GM12878 (cell line): Measurements from ENCODE around the gene MRTFA. TPM values are rescaled to one million over a fixed set of nuclear protein-coding genes. Genes with fewer than 3 reads are reported as not detected.

Experiments
- ATAC-seq: fragments of 200-7000 bp; cut with Tn5 transposase; 3 replicates; pipeline ENCODE4 v1.9.1; 2020; ENCODE audit warnings: mild to moderate bottlenecking, moderate library complexity
- BruUV-seq: library from RNA; stranded (reverse); fragments of 400-500 nt; replicated peaks from 2 replicates; lab custom pipeline; 2021; lab: Mats Ljungman, UMichigan
- CTCF ChIA-PET: fragments of 300-600 bp; sonication (Branson Sonifier 250); formaldehyde crosslinking; extraction: SDS; loops from one replicate; lab custom pipeline; 2021; ENCODE audit warnings: inconsistent platforms; lab: Yijun Ruan, JAX
- POLR2A ChIA-PET: fragments of 350-600 bp; formaldehyde crosslinking; extraction: SDS; loops from one replicate; lab custom pipeline; 2021; ENCODE audit warnings: inconsistent platforms; lab: Charles Lee
- RAD21 ChIA-PET: fragments of 300-600 bp; sonication (Branson Sonifier 250); formaldehyde crosslinking; loops from one replicate; lab custom pipeline; 2023; ENCODE audit warnings: antibody characterized with exemption; ENCODE audit not compliant: unreplicated experiment; lab: Charles Lee
- SMC1A ChIA-PET: fragments of 300-600 bp; sonication (Branson Sonifier 250); formaldehyde crosslinking; loops from one replicate; lab custom pipeline; 2023; ENCODE audit not compliant: unreplicated experiment, uncharacterized antibody; lab: Charles Lee
- DNase-seq: peaks from one replicate; pipeline ENCODE4 v3.0.0-alpha.2; 2011; ENCODE audit warnings: low read depth, low spot score
- FAIRE-seq: peaks from 3 replicates; lab custom pipeline; 2011; peaks lifted over from hg19 to GRCh38; lab: Jason Lieb, UNC
- H2AFZ ChIP-seq: 2 replicates; pipeline ENCODE4 v1.6.0; 2011; ENCODE audit warnings: low read depth, low read length, control low read depth; ENCODE audit not compliant: control insufficient read depth
- H3K27ac ChIP-seq: 2 replicates; pipeline ENCODE4 v1.5.1; 2011; ENCODE audit warnings: control low read depth; ENCODE audit not compliant: control insufficient read depth, insufficient read depth
- H3K27me3 ChIP-seq, 2 experiments: replicated peaks in 1 of 2; 2 replicates each; pipeline versions ENCODE4 v1.6.0 to v1.6.1; 2011; ENCODE audit warnings: low read length in 1 of 2; ENCODE audit not compliant: control insufficient read depth in 2 of 2, insufficient read depth in 2 of 2
- H3K36me3 ChIP-seq, 2 experiments: 2 replicates each; pipeline ENCODE4 v1.5.1; 2011; ENCODE audit warnings: low read length in 1 of 2; ENCODE audit not compliant: control insufficient read depth in 2 of 2, insufficient read depth in 2 of 2
- H3K4me1 ChIP-seq: 2 replicates; pipeline ENCODE4 v1.6.1; 2011; ENCODE audit warnings: mild to moderate bottlenecking, low read length, moderate library complexity, mixed read lengths; ENCODE audit not compliant: control insufficient read depth, insufficient read depth
- H3K4me2 ChIP-seq: 2 replicates; pipeline ENCODE4 v1.6.0; 2011; ENCODE audit warnings: control low read depth; ENCODE audit not compliant: control insufficient read depth, insufficient read depth
- H3K4me3 ChIP-seq: fragments of 200-600 bp; sonication (generic); 2 replicates; pipeline ENCODE4 v1.5.1; 2016
- H3K79me2 ChIP-seq: 2 replicates; pipeline ENCODE4 v1.6.0; 2011; ENCODE audit warnings: low read length; ENCODE audit not compliant: control insufficient read depth, insufficient read depth
- H3K9ac ChIP-seq: 2 replicates; pipeline ENCODE4 v1.8.0; 2011; ENCODE audit warnings: low read length, control low read depth, mixed read lengths; ENCODE audit not compliant: control insufficient read depth, insufficient read depth
- H3K9me3 ChIP-seq: replicated peaks from 3 replicates; pipeline ENCODE4 v1.5.1; 2011; ENCODE audit warnings: mild to moderate bottlenecking, low read length; ENCODE audit not compliant: control insufficient read depth, insufficient read depth
- H4K20me1 ChIP-seq: 2 replicates; pipeline ENCODE4 v1.6.0; 2011; ENCODE audit not compliant: control insufficient read depth, insufficient read depth
- E2F8 ChIP-seq: fragments of 450-650 bp; IDR thresholded peaks from 2 replicates; pipeline ENCODE4 v1.6.1; 2018; ENCODE audit warnings: mild to moderate bottlenecking, low read depth, moderate library complexity; ENCODE audit not compliant: partially characterized antibody
- ELK1 ChIP-seq: IDR thresholded peaks from 2 replicates; pipeline ENCODE4 v1.6.1; 2012; ENCODE audit warnings: low read depth, low read length, improper control_type of control experiment
- GATAD2B ChIP-seq: fragments of 450-650 bp; conservative IDR thresholded peaks from 2 replicates; pipeline ENCODE4 v1.6.1; 2017; ENCODE audit warnings: low read depth, mild to moderate bottlenecking, moderate library complexity
- IRF5 ChIP-seq: fragments of 450-650 bp; IDR thresholded peaks from 2 replicates; pipeline ENCODE4 v1.6.1; 2017; ENCODE audit warnings: borderline replicate concordance
- KAT2A ChIP-seq: conservative IDR thresholded peaks from 2 replicates; pipeline ENCODE4 v1.6.1; 2011; ENCODE audit warnings: low read depth, low read length; ENCODE audit not compliant: control insufficient read depth
- SMARCA5 ChIP-seq: fragments of 450-650 bp; IDR thresholded peaks from 2 replicates; pipeline ENCODE4 v1.6.1; 2017; ENCODE audit warnings: mild to moderate bottlenecking
- SRF ChIP-seq, 2 experiments: IDR thresholded peaks; 2 replicates each; pipeline ENCODE4 v1.6.1; 2011; ENCODE audit warnings: low read depth in 2 of 2, low read length in 2 of 2, mild to moderate bottlenecking in 1 of 2, moderate library complexity in 1 of 2
- TCF7 ChIP-seq: IDR thresholded peaks from 2 replicates; pipeline ENCODE4 v1.6.1; 2014; ENCODE audit warnings: antibody characterized with exemption, borderline replicate concordance
- ZBED1 ChIP-seq: IDR thresholded peaks from 2 replicates; pipeline ENCODE4 v1.6.1; 2016; ENCODE audit warnings: borderline replicate concordance
- ZBTB40 ChIP-seq: fragments of 450-650 bp; IDR thresholded peaks from 2 replicates; pipeline ENCODE4 v1.6.1; 2016; ENCODE audit warnings: mild to moderate bottlenecking, moderate library complexity, borderline replicate concordance
- ZNF384 ChIP-seq: IDR thresholded peaks from 2 replicates; pipeline ENCODE4 v1.6.1; 2012; ENCODE audit warnings: low read depth, mild to moderate bottlenecking, low read length, improper control_type of control experiment, borderline replicate concordance
- ZSCAN29 ChIP-seq: fragments of 450-650 bp; IDR thresholded peaks from 2 replicates; pipeline ENCODE4 v1.6.1; 2017; ENCODE audit warnings: mild to moderate bottlenecking, moderate library complexity
- WGBS: methylation state at CpG from one replicate; pipeline ENCODE4 v1.1.6; 2016; ENCODE audit warnings: low lambda C conversion rate; ENCODE audit not compliant: insufficient replicate concordance, insufficient coverage; ENCODE audit errors: missing lambda C conversion rate; 5-methylcytosine and 5-hydroxymethylcytosine counted together
- in situ Hi-C: fragments of 300-500 bp; cut with MboI; formaldehyde crosslinking; loops from 9 replicates; pipeline ENCODE4 v1.14.3; 2018; ENCODE audit warnings: mixed read lengths
- intact Hi-C: fragments of 100-400 bp; cut with micrococcal nuclease; formaldehyde crosslinking; loops from one replicate; pipeline ENCODE4 v1.14.2; 2022; ENCODE audit not compliant: unreplicated experiment
- polyA plus RNA-seq, 11 experiments: library from polyadenylated mRNA; depleted of rRNA in 4 of 11; unstranded in 6 of 11; stranded (reverse) in 5 of 11; fragments of >200 nt; fragmentation: Nextera tagmentation in 4 of 11; fragmentation: Illumina TruSeq in 1 of 11; extraction: Ambion mirVana in 4 of 11; extraction: Trizol in 1 of 11; gene quantifications; 1 replicate in 1 of 11; 2 replicates in 10 of 11; pipeline versions ENCODE4 v1.2.1 to v1.2.3, GENCODE V29; 2011 to 2016; ENCODE audit warnings: inconsistent platforms in 2 of 11, missing spikeins in 2 of 11, low read depth in 1 of 11
- total RNA-seq, 4 experiments: library from RNA; depleted of rRNA in 3 of 4; stranded (reverse); fragments of >200 nt in 3 of 4; fragmentation: Illumina TruSeq in 1 of 4; extraction: Trizol in 1 of 4; gene quantifications; 2 replicates each; pipeline versions ENCODE4 v1.2.1 to v1.2.3, GENCODE V29; 2013 to 2021

MRTFA gene
- total and polyA plus RNA-seq, 10 of the 15 experiments (the other 5 are each of a cell fraction or from before 2014, with no cell fraction given) = 2.0 to 63.9 (median 17.9) TPM

GRCh38 chr22:40485813-40486667, 150.5 kb downstream of the MRTFA start:
- in situ Hi-C loops (no loop called here), intact Hi-C loops (loop anchor here (2.0 kb wide), 1 partner anchor 49 kb away; no protein-coding TSS in a partner anchor)
- RAD21 ChIA-PET = interaction anchor here (0.9 to 2.5 kb wide), 6 partner anchors 37 to 158 kb away, joined by 3 to 17 read pairs (median 3); no protein-coding TSS in a partner anchor
- no peaks in the 10 kb centered on the region for H3K4me1 ChIP-seq
- no peak overlapping the region for H2AFZ ChIP-seq
- peaks cover 19% of the 10 kb centered on the region for H3K79me2 ChIP-seq
- H3K9me3 ChIP-seq = no peaks in the 10 kb centered on the region
- TF ChIP-seq GATAD2B (no peak), ZNF384 (no peak), ZBED1 (no peak), IRF5 (no peak), ZBTB40 (no peak), KAT2A (no peak), SMARCA5 (no peak), ZSCAN29 (no peak), ELK1 (no peak), SRF (IDR thresholded peaks at IDR 0.05; ENCODE audit: low read depth in 2 of 2, low read length in 2 of 2) (no peak), TCF7 (no peak), E2F8 (no peak)
- H4K20me1 ChIP-seq = no peaks in the 10 kb centered on the region
- ATAC-seq (no peak), FAIRE-seq (no peak), DNase-seq (no peak)
- H3K27ac ChIP-seq = no peak overlapping the region
- no peak overlapping the region for H3K9ac ChIP-seq
- H3K36me3 ChIP-seq = peaks cover 2 to 15% of the 10 kb centered on the region in 2 experiments; a peak in 3 of 4 replicates
- H3K4me3 ChIP-seq = no peak overlapping the region
- POLR2A ChIA-PET = interaction anchor here (0.6 kb wide), 1 partner anchor 33 kb away, joined by 3 read pairs; no protein-coding TSS in a partner anchor
- H3K4me2 ChIP-seq = no peak overlapping the region
- no TSS peak for BruUV-seq
- no peaks in the 10 kb centered on the region for H3K27me3 ChIP-seq
- 98% methylated on average over 12 of the region's 12 CpGs for WGBS
- CTCF ChIA-PET = interaction anchor here (0.7 to 11.5 kb wide), 12 partner anchors 10 to 161 kb away, joined by 3 to 202 read pairs (median 6); no protein-coding TSS in a partner anchor
- SMC1A ChIA-PET = interaction anchor here (0.9 to 4.0 kb wide), 5 partner anchors 24 to 161 kb away, joined by 3 to 58 read pairs (median 5); no protein-coding TSS in a partner anchor
